ENCODE measurements around the gene SERPINB7. TPM values are rescaled to one million over a fixed set of nuclear protein-coding genes. Genes with fewer than 3 reads are reported as not detected.

The SERPINB7 gene
- total and polyA plus RNA-seq, 2 of the 4 experiments (the other 2 are of a cell fraction), result 79.9 to 100 TPM

DNA sequence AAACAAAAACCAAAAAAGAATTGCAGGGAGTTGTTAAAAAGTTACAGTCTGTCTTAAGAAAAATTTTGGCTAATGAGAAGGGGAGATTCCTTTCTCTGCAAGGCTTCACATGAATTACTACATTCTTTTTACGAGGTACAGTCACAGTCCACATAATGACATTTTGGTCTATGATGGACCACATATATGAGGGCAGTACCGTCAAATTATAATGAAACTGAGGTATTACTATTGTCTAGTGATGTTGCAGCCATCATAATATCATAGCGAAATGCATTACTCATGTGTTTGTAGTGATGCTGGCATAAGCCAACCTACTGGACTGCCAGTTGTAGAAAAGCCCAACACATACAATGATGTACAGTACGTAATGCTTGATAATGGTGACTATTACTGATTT is 12.5 kb downstream of the SERPINB7 start:
- ATAC-seq (ENCODE audit: low read depth), result no peak
- H2BK15ac ChIP-seq (ENCODE audit: low read depth, low read length), result peak overlapping the region; percentile 96; the same call in 1 of the 3 replicates
- POLR2A ChIA-PET (ENCODE audit: unreplicated experiment), result no interaction called here

More for the DNA sequence above, 12.5 kb downstream of the SERPINB7 start:
- no TSS peak for BruUV-seq (replicated peaks)
- TF ChIP-seq CEBPB (IDR thresholded peaks at IDR 0.05; ENCODE audit: low read depth, low read length) (no peak), CHD1 (IDR thresholded peaks at IDR 0.05; ENCODE audit: low read depth, low read length) (no peak)
- TF ChIP-seq, protein P1, sequence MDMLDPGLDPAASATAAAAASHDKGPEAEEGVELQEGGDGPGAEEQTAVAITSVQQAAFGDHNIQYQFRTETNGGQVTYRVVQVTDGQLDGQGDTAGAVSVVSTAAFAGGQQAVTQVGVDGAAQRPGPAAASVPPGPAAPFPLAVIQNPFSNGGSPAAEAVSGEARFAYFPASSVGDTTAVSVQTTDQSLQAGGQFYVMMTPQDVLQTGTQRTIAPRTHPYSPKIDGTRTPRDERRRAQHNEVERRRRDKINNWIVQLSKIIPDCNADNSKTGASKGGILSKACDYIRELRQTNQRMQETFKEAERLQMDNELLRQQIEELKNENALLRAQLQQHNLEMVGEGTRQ (IDR thresholded peaks at IDR 0.05; ENCODE audit: low read depth, low read length), result no peak
- Histone ChIP-seq H2AK9ac (replicated peaks; ENCODE audit: low read depth, low read length, poor library complexity) (no peak overlapping the region), H3K23ac (ENCODE audit: low read depth, low read length) (0 out of 2 replicates have a peak overlapping the region, but pooled peaks have one; percentile 66), H4K91ac (ENCODE audit: insufficient read depth, low read depth, low read length) (peak overlapping the region; percentile 89; the same call in 1 of the 2 replicates), H3K9me1 (ENCODE audit: insufficient read depth, low read length) (peaks cover 2% of the 10 kb centered on the region; the same call in 1 of the 2 replicates), H3K4ac (ENCODE audit: low read depth, low read length) (peak overlapping the region; percentile 95), H3K56ac (ENCODE audit: extremely low read depth, insufficient read depth, low read length) (no peak overlapping the region), H4K20me1 (ENCODE audit: insufficient read depth, low read length) (no peaks in the 10 kb centered on the region), H2AK5ac (ENCODE audit: low read depth, low read length) (peak overlapping the region; percentile 94; the same call in 1 of the 2 replicates), H4K8ac (ENCODE audit: low read depth in 2 of 2, low read length in 2 of 2) (peak overlapping the region; percentile 61 to 92), H3K4me3 (ENCODE audit: insufficient read depth, low read depth, low read length) (no peak overlapping the region), H3K79me1 (ENCODE audit: low read depth in 1 of 2, low read length in 2 of 2) (no peaks in the 10 kb centered on the region; a peak in 1 of 4 replicates), H3K27ac (ENCODE audit: insufficient read depth, low read length) (no peak overlapping the region), H3K9me3 (ENCODE audit: control insufficient read depth, insufficient read depth, low read length) (no peaks in the 10 kb centered on the region), H2BK20ac (ENCODE audit: low read depth, low read length) (peak overlapping the region; percentile 94; the same call in 1 of the 2 replicates), H3K9ac (ENCODE audit: low read depth, low read length) (no peak overlapping the region), H4K5ac (ENCODE audit: low read depth, low read length) (no peak overlapping the region; the same call in 1 of the 2 replicates), H2BK5ac (ENCODE audit: low read depth, low read length, poor library complexity, severe bottlenecking) (peak overlapping the region; percentile 87), H3K4me1 (ENCODE audit: control insufficient read depth, insufficient read depth, low read length) (no peaks in the 10 kb centered on the region; the same call in 1 of the 2 replicates), H3K18ac (ENCODE audit: low read depth, low read length) (peak overlapping the region; percentile 50; the same call in 1 of the 2 replicates), H3K27me3 (ENCODE audit: control insufficient read depth, insufficient read depth, low read length) (no peaks in the 10 kb centered on the region), H3K36me3 (ENCODE audit: control insufficient read depth, insufficient read depth, low read length) (no peaks in the 10 kb centered on the region), H3K14ac (replicated peaks; ENCODE audit: low read depth, low read length) (peak overlapping the region; percentile 42), H2AFZ (replicated peaks; ENCODE audit: low read length, poor library complexity) (no peak overlapping the region), H3K4me2 (ENCODE audit: low read depth, low read length) (no peak overlapping the region), H2BK120ac (ENCODE audit: low read depth, low read length) (peak overlapping the region; percentile 98)
- in situ Hi-C loops (cut with MboI; ENCODE audit: low sequenced_read_pairs), result no loop called here
- CTCF ChIA-PET, result no interaction called here
- dilution Hi-C loops (cut with HindIII; ENCODE audit: low sequenced_read_pairs, unreplicated experiment), result no loop called here
- no peak for DNase-seq
- WGBS, 2 experiments (ENCODE audit: extremely low coverage in 2 of 2, insufficient read length in 1 of 2), result no CpG with 5 or more reads among the region's 4 CpGs
- intact Hi-C loops (cut with micrococcal nuclease), result no loop called here
